ENCODE results near the gene OTUD4. TPM values are rescaled to one million over a fixed set of nuclear protein-coding genes. Genes with fewer than 3 reads are reported as not detected.

Gene OTUD4
- polyA plus RNA-seq, 1 experiment, result 13.3 TPM

- ChIA-PET POLR2A (no interaction called here), CTCF (interaction anchor here (0.6 to 3.8 kb wide), 19 partner anchors 9 to 672 kb away, joined by 3 to 35 read pairs (median 3); partner anchors contain the start of gene MMAA)
- DNase-seq (ENCODE audit: low read depth), result no peak
- no peak overlapping the region for H3K4me3 ChIP-seq (ENCODE audit: low read depth, low read length)
- H3K27me3 ChIP-seq (ENCODE audit: control insufficient read depth, insufficient read depth, low read length), result no peaks in the 10 kb centered on the region
- H3K36me3 ChIP-seq (ENCODE audit: control insufficient read depth, insufficient read depth, low read length), result no peaks in the 10 kb centered on the region
- TF ChIP-seq CTCF (IDR thresholded peaks at IDR 0.05; ENCODE audit: insufficient read depth, low read depth, low read length), result peak; percentile 62
Measured at GRCh38 chr4:145216535-145216934, 36.1 kb upstream of the OTUD4 start.

GRCh38 chr4:145213245-145213644 lies 32.9 kb upstream of the OTUD4 start:
- ChIA-PET POLR2A (no interaction called here), CTCF (no interaction called here)
- H3K36me3 ChIP-seq (ENCODE audit: control insufficient read depth, insufficient read depth, low read length), result no peaks in the 10 kb centered on the region
- no peaks in the 10 kb centered on the region for H3K27me3 ChIP-seq (ENCODE audit: control insufficient read depth, insufficient read depth, low read length)
- no peak overlapping the region for H3K4me3 ChIP-seq (ENCODE audit: low read depth, low read length)
- DNase-seq (ENCODE audit: low read depth), result no peak
- TF ChIP-seq CTCF (IDR thresholded peaks at IDR 0.05; ENCODE audit: insufficient read depth, low read depth, low read length), result no peak

GRCh38 chr4:145207934-145208333 lies 27.5 kb upstream of the OTUD4 start:
- DNase-seq (ENCODE audit: low read depth), result no peak
- Histone ChIP-seq H3K36me3 (ENCODE audit: control insufficient read depth, insufficient read depth, low read length) (no peaks in the 10 kb centered on the region), H3K27me3 (ENCODE audit: control insufficient read depth, insufficient read depth, low read length) (no peaks in the 10 kb centered on the region), H3K4me3 (ENCODE audit: low read depth, low read length) (no peak overlapping the region)
- ChIA-PET CTCF (interaction anchor here (0.6 to 1.2 kb wide), 2 partner anchors 388 to 473 kb away, joined by 3 read pairs; no protein-coding TSS in a partner anchor), POLR2A (no interaction called here)
- TF ChIP-seq CTCF (IDR thresholded peaks at IDR 0.05; ENCODE audit: insufficient read depth, low read depth, low read length), result no peak

GRCh38 chr4:145203410-145203809 lies 23.0 kb upstream of the OTUD4 start:
- no peak for TF ChIP-seq CTCF (IDR thresholded peaks at IDR 0.05; ENCODE audit: insufficient read depth, low read depth, low read length)
- DNase-seq (ENCODE audit: low read depth), result no peak
- CTCF ChIA-PET, result no interaction called here
- Histone ChIP-seq H3K36me3 (ENCODE audit: control insufficient read depth, insufficient read depth, low read length) (no peaks in the 10 kb centered on the region), H3K27me3 (ENCODE audit: control insufficient read depth, insufficient read depth, low read length) (peaks cover 2% of the 10 kb centered on the region; the same call in 1 of the 2 replicates), H3K4me3 (ENCODE audit: low read depth, low read length) (no peak overlapping the region)
- POLR2A ChIA-PET, result no interaction called here

DNA sequence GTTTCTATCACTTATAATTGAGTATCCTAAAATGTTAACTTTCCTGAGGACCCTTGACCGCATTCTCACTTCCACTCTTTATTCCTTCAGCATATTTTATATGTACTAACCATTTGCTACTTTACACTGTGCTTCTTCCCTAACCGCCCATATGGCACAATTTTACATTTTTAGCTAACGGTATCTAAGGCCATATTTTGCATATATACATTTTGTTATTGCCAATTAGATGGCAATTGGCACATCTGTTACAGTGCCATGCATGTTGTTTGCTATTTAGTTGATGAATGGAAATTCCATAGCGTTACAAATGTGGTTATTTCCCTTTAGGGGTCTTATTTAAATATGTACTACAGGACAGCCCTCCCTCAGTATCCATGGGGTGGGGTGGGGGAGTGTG lies 20.0 kb upstream of the OTUD4 start:
- ChIA-PET CTCF (no interaction called here), POLR2A (no interaction called here)
- DNase-seq (ENCODE audit: low read depth), result no peak
- H3K36me3 ChIP-seq (ENCODE audit: control insufficient read depth, insufficient read depth, low read length), result no peaks in the 10 kb centered on the region
- peaks cover 2% of the 10 kb centered on the region; the same call in 1 of the 2 replicates for H3K27me3 ChIP-seq (ENCODE audit: control insufficient read depth, insufficient read depth, low read length)
- no peak overlapping the region for H3K4me3 ChIP-seq (ENCODE audit: low read depth, low read length)
- TF ChIP-seq CTCF (IDR thresholded peaks at IDR 0.05; ENCODE audit: insufficient read depth, low read depth, low read length), result no peak

Data from BJ (cell line).